Measurements from ENCODE around the gene LPP.

The LPP gene

DNA sequence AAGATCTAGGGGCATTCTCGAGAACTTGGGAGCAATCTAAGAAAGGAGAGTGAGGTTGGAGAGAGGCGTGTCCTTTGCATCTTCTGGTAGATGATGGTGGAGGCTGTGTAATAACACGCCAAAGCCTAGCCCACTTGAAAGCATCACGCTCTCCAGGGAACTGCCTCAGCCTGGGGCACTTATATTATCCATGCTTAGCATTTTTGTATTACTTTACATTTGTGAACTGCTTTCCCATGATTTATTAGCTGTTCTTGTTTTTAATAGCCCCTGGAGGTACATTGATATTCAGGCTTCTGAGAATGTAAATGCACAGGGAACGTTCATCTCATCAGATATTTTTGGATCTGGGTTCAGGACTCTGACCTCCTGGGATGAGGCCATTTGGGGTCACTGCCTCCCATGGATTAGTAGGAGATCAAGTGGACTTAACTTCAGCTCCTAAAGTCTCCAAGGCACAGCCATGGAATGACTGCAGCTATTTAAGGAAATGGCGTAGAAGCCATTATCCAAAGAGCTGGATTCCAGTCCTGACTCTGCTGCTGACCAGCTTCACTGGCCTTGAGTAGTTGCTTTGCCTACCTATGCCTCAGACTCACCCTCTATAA is 124.9 kb downstream of the LPP start:
- DNase-seq = no peak

DNA sequence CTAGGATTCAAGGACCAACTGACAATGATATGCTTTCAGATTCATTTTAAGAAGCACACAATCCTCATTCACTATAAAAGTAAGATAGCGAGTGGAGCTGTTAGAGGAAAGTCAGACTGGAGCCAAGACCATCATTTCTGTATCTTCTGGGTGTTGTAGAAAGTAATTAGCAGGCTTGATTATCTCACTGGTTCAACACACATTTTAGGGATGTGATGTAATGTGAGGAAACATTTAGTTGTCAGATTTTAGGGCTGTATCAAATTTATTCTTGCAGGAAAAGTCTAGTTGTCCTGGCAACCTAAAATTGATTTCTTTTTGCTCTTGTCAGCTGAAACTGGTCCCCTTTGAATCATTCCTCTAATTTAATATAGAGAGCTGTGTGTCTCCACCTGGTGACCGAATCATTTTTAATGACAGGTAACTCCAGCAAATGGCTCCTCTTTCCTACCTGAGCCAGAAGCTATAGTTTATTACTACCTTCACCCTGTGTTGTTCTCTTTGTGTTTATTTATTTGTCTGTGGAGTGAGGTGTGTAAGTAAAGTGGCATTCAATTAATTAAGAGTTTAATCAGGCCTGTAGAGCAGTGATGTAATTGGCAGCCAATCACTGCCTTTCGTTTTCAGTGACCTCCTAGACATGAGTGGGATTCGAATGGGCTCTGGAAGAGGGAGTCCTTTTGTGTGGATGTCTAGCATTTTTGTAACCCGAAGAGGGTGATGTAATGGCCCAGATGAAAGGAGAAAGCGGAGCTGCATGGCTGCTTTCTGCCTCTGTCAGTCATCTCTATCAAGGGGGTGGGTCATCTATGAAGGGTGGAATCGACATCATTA is 125.8 kb downstream of the LPP start:
- no peak for DNase-seq

DNA sequence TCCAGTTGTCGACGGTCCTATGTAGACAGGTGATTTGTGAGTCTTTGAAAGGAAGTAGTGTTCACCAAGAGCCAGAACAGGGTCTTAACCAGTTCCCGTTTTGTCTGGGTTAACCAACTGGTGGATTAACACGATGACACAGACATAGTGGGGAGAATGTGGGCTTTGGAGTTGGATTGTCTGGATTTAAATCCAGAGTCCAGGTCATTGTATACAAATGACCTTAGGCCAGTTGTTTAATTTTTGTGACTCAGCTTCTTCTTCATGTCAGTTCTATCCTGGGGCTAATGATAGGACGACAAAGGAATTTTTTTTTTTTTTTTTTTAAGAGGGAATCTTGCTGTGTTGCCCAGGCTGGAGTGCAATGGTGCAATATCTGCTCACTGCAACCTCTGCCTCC is 126.7 kb downstream of the LPP start:
- no peak for DNase-seq

DNA sequence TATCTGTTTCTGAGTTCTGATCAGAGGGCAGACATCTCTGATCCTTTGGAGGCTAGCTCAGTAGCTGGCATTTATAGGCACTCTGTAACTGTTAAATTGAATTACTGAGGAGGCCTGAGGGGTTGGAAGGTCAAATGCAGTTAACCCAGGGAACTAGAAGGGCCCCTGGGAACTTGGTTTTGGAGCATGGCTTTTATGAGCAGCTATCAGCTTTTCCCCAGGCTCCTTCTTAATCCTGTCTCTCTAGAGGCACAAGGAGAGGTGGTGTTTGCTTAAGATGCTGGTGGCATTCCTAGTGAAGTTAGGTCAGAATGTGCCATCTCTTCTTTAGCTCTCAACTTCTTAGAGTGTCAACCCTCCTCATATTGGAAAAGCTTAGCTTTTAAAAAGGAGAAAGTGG is 128.9 kb downstream of the LPP start:
- no peak for DNase-seq

DNA sequence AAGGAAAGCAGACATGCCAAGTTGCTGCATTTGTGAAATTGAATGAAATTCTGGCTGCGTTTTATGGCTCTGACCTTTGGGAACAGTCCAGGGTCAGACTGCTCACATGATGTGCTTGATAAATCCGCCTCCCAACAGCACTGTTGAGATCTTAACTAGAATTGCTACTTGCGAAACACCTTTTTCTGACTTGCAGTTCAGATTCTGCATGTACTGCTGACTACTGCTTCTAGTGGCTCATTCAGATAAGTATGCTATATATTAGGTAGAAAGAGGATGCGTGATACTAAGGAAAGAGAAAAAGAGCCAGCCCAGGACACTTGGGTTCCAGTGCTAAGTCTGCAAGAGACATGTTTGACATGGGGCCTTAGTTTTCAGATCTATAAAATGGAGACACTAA is 129.4 kb downstream of the LPP start:
- DNase-seq = no peak

DNA sequence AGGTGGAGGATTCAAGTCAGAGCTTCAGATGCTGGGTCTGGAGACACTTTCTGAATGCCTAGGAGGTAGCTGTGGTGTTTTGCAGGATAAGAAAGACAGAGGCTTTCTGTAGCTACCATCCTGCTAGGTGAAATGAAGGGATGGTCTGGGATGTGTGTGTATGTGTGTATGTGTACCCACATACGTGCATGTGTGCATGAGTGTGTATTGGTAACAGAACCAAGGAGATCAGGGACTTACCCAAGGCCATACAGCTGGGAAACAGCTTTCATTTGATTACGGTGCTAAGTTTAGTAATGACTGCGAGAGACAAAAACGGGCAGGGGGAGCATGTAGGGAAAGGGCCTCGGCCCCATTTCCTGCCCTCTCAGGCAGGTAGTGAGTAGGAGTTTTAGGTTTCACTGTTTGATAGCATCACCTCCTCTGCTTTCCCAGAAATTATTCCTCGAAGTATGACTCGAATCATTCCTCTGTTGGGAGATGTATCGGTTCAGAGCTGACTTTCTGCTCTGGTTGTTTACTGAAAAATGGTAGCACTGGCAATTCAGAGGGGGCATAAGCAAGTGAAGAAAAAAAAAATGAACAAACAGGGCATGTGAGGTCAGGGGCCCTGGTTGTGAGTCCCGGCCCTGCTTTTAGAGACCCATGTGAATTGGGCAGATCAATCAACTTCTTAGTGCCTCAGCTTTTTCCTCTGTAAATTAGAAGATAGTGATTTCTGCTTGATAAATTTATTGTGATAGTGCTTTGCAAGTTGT is 130.7 kb downstream of the LPP start:
- peak; percentile 75 for DNase-seq

DNA sequence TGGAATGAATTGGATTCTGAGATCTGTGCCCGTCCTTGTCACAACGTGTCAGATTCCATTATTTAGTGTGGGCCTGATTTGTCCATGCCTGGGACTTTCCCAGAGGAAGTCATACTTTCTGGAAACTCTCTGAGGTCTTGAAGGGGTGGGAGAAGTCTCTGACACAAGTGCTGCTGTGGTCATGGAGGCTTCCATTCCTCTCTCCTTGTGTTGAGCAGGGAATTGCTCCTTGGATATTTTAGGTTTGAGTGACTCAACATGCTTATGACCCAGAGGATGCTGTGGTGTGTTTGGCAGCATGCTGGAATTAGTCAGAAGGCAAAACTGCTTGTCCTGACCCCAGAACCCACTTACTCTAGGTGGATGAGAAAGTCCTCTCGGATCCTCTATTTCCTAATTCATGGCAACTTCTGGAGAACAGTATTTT is 132.1 kb downstream of the LPP start:
- DNase-seq = peak; percentile 30

DNA sequence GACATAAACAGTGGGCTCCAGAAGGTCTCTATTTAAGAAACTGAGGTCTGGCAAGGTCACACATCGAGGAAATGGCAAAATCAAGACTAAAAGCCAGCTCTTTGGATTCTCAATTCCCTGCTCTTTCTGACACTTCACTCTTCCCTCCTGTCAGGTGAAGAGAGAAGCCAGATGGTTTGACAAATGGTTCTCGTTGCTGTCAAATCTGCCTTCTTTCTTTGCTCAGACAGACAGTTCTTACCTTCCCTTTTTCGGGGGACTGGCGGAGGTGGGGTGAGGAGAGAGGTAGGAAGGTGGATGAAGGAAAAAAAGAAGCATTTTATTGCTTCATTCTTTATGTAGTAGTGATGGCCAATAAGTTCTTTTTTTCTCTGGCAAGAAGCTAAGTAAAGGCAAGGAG is 133.4 kb downstream of the LPP start:
- no peak for DNase-seq

DNA sequence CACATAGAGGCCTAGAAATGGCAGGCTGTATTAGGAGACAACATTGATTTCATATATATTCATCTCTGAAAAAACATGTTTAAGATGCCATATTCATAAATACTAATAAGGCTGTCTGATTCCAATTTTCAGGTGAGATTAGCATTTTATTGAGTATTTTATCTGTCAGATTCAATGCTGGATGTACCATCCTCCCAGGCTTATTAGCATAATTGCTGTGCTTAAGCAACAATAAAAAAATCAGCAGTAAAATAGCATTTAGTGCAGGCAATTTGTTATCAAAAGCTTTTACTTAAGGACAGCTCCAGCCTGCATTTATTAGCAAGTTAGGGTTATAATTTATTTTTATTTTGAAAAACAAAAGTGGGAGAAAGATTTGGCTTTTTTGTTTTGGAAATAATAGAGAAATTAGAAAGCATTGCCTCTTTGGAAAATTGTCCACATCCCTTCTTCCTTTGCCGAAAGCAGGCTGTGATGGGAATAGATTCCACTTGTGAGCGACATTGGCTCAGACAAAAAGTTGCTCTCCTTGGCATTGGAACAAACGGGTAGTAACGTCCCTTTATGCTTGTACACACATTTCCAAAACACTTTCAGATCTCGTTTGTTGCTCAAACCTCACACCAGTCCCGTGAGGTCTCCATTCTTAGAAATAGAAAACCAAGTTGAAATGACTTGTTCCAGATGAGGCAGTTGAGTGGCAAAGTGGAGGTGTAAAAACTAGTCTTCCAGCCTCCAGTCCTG is 134.0 kb downstream of the LPP start:
- DNase-seq = no peak

DNA sequence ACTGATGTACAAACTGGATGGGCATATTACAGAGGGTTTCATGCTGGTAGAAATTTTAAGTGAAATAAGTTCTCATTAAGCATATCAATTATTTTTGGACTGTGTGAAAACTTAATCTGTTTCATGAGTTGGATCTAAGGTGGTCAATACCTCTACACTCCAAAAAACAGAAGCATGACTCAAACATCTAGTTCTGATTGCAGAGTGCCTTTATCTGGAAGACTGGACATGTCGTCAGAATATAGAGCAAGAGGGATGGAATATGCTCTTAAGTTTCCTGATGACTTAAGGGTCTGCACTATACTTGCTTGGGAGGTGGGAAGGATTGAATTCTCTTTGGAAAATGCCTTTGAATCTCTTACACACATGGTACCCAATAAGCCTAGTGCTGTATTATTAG is 138.3 kb downstream of the LPP start:
- DNase-seq = no peak

DNA sequence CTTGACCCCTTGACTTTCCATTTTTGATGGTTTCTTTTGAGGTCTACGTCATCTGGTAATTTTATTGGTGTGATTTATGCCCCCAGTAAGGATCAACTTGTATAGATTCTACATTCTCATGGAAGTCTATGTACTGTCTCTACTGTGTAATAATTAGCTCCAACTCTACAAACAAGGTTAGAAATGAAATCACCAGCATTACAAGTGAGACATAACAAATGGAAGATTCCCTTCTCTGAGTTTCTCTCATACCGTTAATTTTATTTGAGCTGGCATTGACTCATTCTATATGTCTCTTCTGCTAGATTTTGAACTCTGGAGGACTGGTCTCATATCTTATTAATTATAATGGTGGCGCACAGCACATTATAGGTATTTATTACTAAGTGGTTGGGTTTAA is 138.9 kb downstream of the LPP start:
- no peak for DNase-seq

DNA sequence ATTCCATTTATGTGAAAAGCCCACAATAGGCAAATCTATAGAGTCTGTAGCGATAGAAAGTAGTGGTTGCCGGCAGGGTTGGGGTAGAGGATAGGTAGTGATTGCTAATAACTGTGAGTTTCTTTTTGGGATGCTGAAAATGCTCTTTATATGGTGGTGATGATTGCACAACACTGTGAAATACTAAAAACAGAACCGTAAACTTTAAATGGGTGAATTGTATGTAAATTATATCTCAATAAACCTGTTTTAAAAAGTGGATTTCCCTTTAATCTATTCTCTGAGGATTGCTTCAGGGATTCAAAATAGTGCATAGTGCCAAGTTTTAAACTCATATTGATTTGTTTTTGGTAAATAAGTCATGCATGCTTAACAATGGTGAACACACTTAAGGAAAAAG is 140.2 kb downstream of the LPP start:
- peak; percentile 36 for DNase-seq

DNA sequence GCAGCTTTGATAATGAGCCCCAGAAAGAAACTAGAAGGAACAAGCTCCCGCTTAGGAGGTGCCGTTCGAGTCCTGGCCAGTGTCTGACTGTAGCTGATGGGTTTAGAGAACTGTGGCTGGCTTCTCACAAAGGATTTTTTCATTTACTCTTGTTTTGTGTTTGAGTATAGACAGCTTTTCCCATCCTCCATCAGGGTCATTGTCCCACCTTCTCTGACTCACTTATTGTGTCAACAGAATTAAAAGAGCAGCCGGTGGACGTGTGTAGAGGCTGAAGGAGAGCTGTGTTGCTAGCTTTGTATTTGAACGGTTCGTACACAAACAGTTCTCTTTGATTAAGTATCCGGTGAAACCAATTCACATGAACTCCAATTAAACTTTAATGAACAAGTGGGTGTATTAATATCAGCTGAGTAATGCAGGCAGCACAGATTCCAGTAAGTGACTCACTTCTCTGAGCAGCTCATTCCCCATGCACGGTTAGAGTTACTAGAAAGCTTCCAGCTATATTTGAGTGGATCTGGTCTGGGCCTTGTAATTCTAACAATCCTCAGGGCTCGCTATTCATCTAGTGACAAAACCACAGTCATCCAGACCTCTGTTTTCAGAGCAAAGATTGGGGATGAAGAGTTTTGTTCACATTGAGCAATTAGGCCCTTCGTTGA is 141.0 kb downstream of the LPP start:
- peak; percentile 21 for DNase-seq

DNA sequence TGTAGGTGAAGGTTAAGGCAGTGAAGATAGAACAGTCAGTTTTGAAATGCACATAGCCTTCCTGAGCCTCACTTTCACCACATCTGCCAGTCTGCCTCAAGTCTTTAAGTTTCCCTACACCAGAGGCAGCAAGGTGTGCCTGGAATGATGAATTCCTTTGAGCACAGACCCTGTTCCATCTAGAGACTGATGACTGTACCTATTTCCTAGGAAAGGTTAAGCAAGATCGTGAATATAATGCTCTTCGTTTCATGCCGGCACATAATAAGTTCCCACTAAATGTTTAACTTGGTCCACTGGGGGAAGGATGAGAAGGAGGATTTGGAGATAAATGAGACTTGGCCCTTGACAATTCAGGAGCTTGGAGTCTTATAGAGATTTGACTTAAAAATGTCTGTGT is 141.9 kb downstream of the LPP start:
- no peak for DNase-seq

DNA sequence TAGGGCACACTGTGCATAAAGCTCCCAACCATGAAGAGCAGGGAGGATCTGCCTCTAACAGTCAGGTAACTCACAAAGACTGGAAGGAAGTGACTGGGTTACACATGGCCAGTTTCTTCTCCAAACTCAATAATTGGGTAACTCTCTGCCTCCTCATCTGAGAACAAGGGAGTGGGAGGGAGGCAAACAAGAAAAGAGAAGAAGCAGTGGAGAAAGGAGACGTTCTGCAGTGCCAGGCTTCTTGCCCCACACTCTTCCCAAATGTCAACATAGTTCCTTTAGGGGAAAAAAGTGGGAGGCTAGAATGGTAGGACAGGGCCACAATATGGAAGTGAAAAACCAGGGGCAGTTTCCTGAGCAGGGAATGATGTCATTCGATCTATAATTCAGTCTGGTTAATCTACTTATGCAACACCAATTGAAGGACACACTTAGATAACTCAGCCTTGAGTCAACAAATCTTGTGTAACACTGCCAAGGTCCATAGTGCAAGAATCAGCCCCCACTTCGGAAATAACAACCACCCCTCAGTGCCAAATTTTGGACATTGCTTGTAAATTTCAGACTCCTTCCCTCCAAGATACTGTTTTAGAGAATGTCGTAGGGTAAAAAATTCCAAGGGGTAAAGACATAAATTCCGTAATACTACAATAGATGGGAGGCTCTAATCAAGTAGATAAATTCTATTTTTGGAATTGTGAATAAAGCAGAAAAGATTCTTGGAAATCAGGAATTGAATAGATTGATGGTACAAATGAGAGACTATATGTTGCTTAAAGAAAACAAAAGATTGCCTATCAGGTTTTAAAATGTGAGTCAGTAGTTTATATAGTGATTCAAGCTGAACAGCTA is 143.0 kb downstream of the LPP start:
- no peak for DNase-seq

DNA sequence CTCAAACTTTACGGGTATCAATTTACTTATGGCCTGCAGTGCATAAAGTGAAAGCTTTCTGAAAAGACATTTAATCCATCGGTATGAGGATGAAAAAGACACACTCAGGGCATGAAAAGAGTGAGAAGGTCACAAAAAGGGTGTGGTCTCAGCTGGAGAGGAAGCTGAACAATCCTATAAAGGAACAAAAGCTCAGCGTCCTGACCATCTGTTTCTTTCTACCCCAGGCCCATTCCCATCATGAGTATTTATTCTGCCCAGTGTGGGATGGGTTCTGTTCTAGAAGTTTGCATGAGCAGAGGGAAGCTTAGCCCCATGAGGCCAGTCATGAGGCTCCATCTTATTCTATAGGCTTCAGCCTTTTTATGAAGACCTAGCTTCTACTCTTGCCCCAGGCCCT is 144.6 kb downstream of the LPP start:
- DNase-seq = no peak

DNA sequence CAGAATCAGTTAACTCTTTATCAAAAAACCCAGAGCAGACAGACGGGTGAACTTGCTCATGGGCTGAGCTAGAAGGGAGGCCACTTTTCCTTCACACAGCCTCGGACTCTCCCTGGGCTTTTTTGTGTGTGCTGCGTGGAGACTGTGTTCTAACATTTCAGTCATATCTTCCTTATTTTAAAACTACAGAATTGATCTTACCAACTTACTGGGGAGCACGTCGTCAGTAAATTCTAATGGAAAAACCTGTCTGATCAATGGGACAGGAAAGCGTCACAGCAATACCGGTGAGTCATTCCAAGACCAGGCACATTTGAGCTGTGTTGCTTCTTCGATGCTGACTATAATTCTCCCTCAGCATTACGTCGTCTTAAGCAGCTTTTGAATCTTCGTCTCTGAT is 145.1 kb downstream of the LPP start:
- peak; percentile 70 for DNase-seq

DNA sequence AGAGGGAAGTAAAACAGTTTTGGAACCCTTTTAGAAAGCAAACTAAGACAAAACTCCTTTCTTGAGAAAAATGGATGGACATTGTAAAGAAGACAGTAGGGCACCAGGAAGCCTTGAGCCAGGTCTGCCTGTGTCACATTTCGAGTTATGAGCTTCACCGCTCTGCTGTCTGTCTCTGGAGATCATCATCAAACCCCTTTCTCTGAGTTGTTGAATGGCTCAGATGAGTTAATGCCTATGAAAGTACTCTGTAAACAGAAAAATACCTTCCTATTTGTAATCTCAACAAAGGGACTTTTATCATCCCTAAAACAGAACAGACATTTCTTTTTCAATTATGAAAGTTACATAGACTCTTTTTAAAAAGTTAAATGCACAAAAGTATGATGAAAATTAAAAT is 145.8 kb downstream of the LPP start:
- DNase-seq = no peak

DNA sequence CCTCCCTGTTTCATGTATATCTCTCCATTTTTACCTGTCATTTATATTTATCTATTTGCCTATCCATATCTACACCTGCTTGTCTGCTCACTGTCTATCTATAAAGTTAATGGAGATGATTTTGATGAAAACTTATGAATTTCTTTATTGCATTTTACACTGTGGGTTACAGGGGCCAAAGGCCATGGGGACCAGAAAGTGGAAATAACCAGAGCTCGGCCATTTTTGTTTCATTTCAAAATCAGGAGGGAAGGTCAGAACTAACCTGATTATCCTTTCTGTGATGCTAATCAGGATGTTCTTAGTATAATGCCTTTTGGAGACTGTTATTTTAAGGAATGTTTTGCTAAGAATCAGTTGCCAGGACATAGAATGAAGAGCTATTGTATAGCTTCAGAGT is 147.2 kb downstream of the LPP start:
- no peak for DNase-seq

DNA sequence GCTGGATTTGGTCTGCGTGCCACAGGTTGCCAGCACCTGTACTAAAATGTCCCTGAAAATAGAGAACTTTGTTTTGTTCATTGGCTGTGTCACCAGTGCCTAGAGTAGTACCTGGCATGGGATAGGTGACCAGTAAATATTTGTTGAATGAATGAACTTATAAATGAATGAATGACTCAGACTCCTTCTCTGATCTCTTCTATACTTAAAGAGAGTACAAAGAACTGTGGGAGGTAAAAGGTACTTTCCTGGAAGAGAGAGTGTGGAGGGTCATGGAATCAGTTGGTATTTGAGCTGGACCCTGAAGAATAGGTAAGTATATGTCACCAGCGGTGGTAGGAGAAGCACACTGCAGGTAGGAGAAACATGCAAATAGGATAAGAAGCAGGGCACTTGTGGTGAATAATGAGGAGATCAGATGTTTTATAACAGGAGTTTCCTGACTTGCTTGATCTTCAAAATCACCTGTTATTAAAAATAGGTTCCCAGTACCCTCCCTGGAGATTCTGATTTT is 149.4 kb downstream of the LPP start:
- no peak for DNase-seq

DNA sequence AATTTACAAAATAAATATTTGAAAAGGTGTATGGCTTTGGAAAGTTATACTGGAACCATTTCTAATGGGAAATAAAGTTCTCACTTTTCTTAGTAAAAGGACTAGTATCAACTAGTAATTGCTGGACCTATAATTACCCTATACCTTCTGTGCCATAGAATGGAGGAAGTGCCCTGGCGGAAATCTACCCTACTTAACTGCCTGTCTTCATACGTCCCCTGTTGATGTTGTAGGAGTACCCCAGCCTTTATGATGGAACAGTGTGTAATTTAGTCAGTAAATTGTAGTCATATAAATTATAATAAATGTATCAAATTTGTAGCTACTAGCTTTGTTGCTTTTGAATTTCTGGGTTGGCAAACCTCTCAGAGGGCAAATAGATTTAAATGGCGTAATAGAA is 149.9 kb downstream of the LPP start:
- DNase-seq = no peak

DNA sequence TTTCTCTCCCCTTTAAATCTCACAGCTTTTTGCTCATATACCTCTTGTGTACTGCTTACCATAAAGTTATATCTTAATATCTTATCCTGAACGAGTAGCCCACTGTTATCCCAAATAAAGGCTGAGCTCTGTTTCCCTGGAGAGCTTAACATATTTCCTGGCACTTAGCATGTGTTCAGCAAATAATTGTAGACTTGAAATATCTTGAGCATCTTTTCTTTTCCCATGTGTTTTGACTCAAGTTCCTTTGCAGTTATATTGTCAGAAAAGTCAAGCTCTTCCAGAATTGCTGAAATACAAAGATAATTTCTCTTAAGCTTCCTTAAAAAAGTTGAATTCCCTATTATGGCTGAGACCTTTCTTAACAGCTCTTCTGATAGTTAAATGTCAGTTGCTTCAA is 150.5 kb downstream of the LPP start:
- no peak for DNase-seq

All from stimulated activated CD4-positive, alpha-beta T cell treated with anti-CD3 and anti-CD28 coated beads, Interleukin-15, amount 100 ng/mL, for 24 hours (primary cell).